Peyer's patch (tissue), 4 donors: ENCODE results near the gene THOC5.

Experiments used
- CTCF ChIP-seq, 6 experiments: fragments of 450-650 bp in 4 of 6; fragments of 200-600 bp in 2 of 6; sonication (generic) in 1 of 6; IDR thresholded peaks; one replicate each; pipeline ENCODE4 v1.5.1; 2017 to 2019; ENCODE audit warnings: antibody characterized with exemption in 6 of 6, mild to moderate bottlenecking in 3 of 6, moderate library complexity in 1 of 6
- POLR2A ChIP-seq, 2 donors: fragments of 450-650 bp; IDR thresholded peaks; one replicate each; pipeline ENCODE4 v1.5.1; 2017; ENCODE audit warnings: antibody characterized with exemption in 2 of 2, mild to moderate bottlenecking in 2 of 2, moderate library complexity in 2 of 2

- TF ChIP-seq POLR2A (IDR thresholded peaks at IDR 0.05) (no peak), CTCF (IDR thresholded peaks at IDR 0.05) (no peak)
These were observed 36.2 kb downstream of the THOC5 start for GRCh38 chr22:29517215-29517908.
